Measurements from ENCODE around the gene STXBP2. TPM values are rescaled to one million over a fixed set of nuclear protein-coding genes. Genes with fewer than 3 reads are reported as not detected.

STXBP2 gene
- total and polyA plus RNA-seq, 5 donors = 5.0 to 12.1 (median 8.6) TPM

Small RNA genes within 50 kb of the gene (microRNA-seq; reads per million reads assigned to microRNA genes)
- gene MIR6792 = 0 reads per million in 2 donors

Other genes with a start within 250 kb of the STXBP2 start
- 1 to 10 TPM; 1.5 to 2.5 (median 2.3) TPM for gene PEX11G, start 148.1 kb upstream of the STXBP2 start, total RNA-seq
- gene PEX11G, start 148.1 kb upstream of the STXBP2 start, polyA plus RNA-seq = 3.2 TPM
- 100 to 1,000 TPM; 101 to 120 (median 115) TPM for gene ZNF358, start 121.0 kb upstream of the STXBP2 start, total RNA-seq
- 143 TPM for gene ZNF358, start 121.0 kb upstream of the STXBP2 start, polyA plus RNA-seq
- gene MCOLN1, start 114.5 kb upstream of the STXBP2 start, total RNA-seq = 10 to 100 TPM; 19.5 to 24.4 (median 21.8) TPM
- 20.7 TPM for gene MCOLN1, start 114.5 kb upstream of the STXBP2 start, polyA plus RNA-seq
- gene PNPLA6, start 101.4 kb upstream of the STXBP2 start, total RNA-seq = 10 to 100 TPM; 53.4 to 70.9 (median 65.4) TPM
- 33.5 TPM for gene PNPLA6, start 101.4 kb upstream of the STXBP2 start, polyA plus RNA-seq
- under 1 TPM; 0.20 to 0.71 (median 0.38) TPM for gene CAMSAP3, start 41.2 kb upstream of the STXBP2 start, total RNA-seq
- gene CAMSAP3, start 41.2 kb upstream of the STXBP2 start, polyA plus RNA-seq = 0.29 TPM
- gene XAB2, start 7.6 kb upstream of the STXBP2 start, total RNA-seq = 10 to 100 TPM; 18.9 to 27.3 (median 26.0) TPM
- 19.0 TPM for gene XAB2, start 7.6 kb upstream of the STXBP2 start, polyA plus RNA-seq
- 100 to 1,000 TPM; 136 to 194 (median 167) TPM for gene PET100, start 7.3 kb upstream of the STXBP2 start, total RNA-seq
- 191 TPM for gene PET100, start 7.3 kb upstream of the STXBP2 start, polyA plus RNA-seq
- gene PCP2, start 3.4 kb upstream of the STXBP2 start, total RNA-seq = not detected
- 0.34 TPM for gene PCP2, start 3.4 kb upstream of the STXBP2 start, polyA plus RNA-seq
- gene RETN, start 31.9 kb downstream of the STXBP2 start, total RNA-seq = 1 to 10 TPM in 1 of 4 donors, under 1 TPM in 2, not detected in 1; 0.49 to 1.7 (median 0.78) TPM
- 7.2 TPM for gene RETN, start 31.9 kb downstream of the STXBP2 start, polyA plus RNA-seq
- gene MCEMP1, start 40.0 kb downstream of the STXBP2 start, total RNA-seq = under 1 TPM; 0.17 to 0.85 (median 0.47) TPM
- 0.50 TPM for gene MCEMP1, start 40.0 kb downstream of the STXBP2 start, polyA plus RNA-seq
- 100 to 1,000 TPM in 1 of 4 donors, 10 to 100 TPM in 3; 94.8 to 121 (median 97.1) TPM for gene TRAPPC5, start 43.7 kb downstream of the STXBP2 start, total RNA-seq
- 93.4 TPM for gene TRAPPC5, start 43.7 kb downstream of the STXBP2 start, polyA plus RNA-seq
- gene FCER2, start 65.0 kb downstream of the STXBP2 start, total RNA-seq = not detected
- 0.09 TPM for gene FCER2, start 65.0 kb downstream of the STXBP2 start, polyA plus RNA-seq
- gene CLEC4G, start 95.0 kb downstream of the STXBP2 start, total RNA-seq = 1 to 10 TPM in 2 of 4 donors, under 1 TPM in 2; 0.54 to 1.6 (median 1.1) TPM
- 0.32 TPM for gene CLEC4G, start 95.0 kb downstream of the STXBP2 start, polyA plus RNA-seq
- 10 to 100 TPM in 1 of 4 donors, 1 to 10 TPM in 3; 3.7 to 10.7 (median 9.1) TPM for gene CD209, start 110.4 kb downstream of the STXBP2 start, total RNA-seq
- gene CD209, start 110.4 kb downstream of the STXBP2 start, polyA plus RNA-seq = 0.68 TPM
- not detected for gene CLEC4M, start 126.1 kb downstream of the STXBP2 start, total RNA-seq
- gene CLEC4M, start 126.1 kb downstream of the STXBP2 start, polyA plus RNA-seq = not detected
- 10 to 100 TPM; 17.7 to 20.5 (median 18.6) TPM for gene EVI5L, start 193.1 kb downstream of the STXBP2 start, total RNA-seq
- 22.2 TPM for gene EVI5L, start 193.1 kb downstream of the STXBP2 start, polyA plus RNA-seq
- under 1 TPM in 2 of 4 donors, not detected in 2; 0.29 to 0.34 TPM for gene PRR36, start 237.3 kb downstream of the STXBP2 start, total RNA-seq
- gene PRR36, start 237.3 kb downstream of the STXBP2 start, polyA plus RNA-seq = 0.11 TPM

Measured in right cardiac atrium (tissue), 5 donors.